ENCODE measurements around the gene SMIM36.
A peak's percentile ranks its signal among the peaks of the same experiment; 100 is the strongest.
"Not testable (repeated sequence)": the region's sequence is repeated elsewhere in the genome, so short reads cannot be mapped to it uniquely, and the experiment has no call there.

SMIM36 gene

DNA sequence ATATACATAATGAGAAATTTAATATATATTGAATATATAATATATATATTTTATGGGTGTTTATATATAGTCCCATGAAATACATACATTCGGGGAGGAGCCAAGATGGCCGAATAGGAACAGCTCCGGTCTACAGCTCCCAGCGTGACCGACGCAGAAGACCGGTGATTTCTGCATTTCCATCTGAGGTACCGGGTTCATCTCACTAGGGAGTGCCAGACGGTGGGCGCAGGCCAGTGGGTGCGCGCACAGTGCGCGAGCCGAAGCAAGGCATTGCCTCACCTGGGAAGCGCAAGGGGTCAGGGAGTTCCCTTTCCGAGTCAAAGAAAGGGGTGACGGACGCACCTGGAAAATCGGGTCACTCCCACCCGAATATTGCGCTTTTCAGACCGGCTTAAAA lies 9.6 kb downstream of the SMIM36 start:
- DNase-seq (ENCODE audit: low spot score): not testable (repeated sequence)

DNA sequence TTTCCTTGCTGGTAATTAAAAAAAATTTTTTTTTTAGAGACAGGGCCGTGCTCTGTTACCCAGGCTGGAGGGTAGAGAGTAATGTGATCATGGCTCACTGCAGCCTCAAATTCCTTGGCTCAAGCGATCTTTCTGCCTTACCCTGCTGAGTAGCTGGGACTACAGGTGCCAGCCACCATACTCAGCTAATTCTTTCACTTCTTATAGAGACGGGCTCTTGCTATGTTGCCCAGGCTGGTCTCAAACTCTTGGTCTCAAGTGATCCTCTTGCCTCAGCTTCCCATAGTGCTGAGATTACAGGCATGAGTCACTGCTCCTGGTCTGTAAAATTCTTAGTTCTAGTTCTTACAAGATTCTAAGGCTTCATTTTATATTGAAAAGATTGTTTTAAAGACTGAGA lies 11.1 kb downstream of the SMIM36 start:
- no peak for DNase-seq (ENCODE audit: low spot score)

DNA sequence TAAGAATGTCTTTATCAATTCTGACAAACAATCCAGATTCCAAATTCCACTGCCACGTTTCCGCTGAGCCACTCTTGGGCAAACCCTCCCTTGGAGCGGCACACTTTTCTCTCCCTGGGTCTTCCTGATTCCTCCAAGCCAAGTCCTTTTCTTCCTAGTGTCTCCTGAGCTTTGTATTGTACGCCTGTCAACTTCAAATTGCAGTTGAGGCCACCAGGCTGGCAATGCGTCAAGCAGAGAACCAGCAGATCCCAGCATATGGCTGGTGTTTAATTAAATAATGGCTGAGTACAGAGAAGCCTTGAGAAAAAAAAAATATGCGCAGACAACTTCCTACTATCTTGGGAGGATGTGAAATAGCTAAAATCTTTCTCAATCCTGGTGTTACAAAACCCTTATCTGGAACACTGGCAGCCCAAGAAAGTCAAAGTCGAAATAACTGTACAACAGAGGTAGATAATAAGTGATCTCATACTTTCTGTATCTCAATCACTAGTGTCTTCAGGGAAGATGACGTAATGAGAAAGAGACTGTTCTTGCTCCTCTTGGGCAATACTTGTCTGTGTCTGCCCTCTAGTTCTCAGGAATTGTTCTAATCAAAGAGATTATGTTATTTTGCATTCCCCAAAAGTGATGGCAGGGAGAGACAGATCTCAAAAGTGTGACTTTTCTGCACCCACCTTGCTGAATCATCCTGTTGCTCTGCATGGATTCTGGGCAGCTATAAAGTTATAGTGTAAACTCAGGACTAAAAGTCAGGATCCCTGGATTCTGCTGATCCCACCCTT lies 15.0 kb downstream of the SMIM36 start:
- DNase-seq (ENCODE audit: low spot score): peak; percentile 37

DNA sequence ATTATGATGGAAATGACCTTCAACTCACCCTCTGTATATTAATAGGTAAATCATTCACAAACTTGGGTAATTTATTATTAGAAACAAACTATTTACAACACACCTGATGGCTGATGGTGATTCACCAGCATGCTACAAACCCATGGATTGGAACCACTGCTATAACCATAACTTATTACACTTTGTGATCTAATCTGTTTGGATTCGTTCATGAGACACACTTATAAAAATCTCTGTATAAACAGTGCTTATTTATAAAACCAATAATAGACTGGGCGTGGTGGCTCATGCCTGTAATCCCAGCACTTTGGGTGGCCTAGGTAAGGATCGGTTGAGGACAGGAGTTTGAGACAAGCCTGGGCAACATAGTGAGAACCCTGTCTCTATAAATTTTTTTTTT lies 16.0 kb downstream of the SMIM36 start:
- DNase-seq (ENCODE audit: low spot score): no peak

DNA sequence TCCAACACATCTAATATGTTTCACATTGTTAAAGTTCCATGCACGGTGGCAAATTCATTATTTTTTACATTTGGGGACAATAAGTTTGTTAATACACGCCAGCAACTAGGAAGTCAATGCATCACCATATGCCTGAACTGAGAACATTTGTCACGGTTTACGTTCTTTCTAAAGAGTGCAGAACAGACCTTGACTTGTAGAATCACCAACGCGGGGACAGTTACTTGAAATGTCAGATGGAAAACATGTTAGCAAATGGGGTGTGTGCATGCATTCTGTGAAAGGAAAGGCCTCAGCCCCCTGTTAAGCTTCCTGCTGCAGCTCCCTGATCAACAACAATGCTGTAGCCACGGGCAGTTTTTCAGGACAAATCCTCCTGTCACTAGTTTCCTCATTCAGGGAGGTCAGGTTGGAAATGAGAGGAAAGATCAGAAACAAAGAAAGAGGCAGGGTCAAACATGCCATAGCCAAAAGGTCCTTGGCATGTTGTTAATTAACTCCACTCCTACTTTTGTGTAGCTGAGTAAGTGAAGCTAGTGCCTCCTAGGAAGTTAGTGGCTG lies 18.4 kb downstream of the SMIM36 start:
- no peak for DNase-seq (ENCODE audit: low spot score)

DNA sequence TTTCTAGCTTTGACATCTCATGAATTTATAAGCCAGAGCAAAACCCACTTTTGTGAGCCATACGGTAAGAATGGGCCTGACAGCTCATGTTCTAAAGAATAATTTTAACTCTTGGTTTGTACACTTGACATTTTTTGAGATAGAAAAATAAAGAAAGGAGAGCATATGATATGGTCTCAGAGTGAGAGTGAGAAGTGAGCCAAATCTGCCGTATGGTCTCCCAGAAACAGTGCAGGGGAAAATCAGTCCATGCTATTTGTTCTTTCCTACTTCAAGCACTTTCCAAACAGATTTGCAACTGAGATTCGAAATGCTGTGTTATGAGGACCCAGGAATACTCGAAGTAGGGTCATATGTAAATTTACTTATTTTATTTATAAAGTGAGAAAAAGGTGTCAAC lies 20.9 kb downstream of the SMIM36 start:
- no peak for DNase-seq (ENCODE audit: low spot score)

DNA sequence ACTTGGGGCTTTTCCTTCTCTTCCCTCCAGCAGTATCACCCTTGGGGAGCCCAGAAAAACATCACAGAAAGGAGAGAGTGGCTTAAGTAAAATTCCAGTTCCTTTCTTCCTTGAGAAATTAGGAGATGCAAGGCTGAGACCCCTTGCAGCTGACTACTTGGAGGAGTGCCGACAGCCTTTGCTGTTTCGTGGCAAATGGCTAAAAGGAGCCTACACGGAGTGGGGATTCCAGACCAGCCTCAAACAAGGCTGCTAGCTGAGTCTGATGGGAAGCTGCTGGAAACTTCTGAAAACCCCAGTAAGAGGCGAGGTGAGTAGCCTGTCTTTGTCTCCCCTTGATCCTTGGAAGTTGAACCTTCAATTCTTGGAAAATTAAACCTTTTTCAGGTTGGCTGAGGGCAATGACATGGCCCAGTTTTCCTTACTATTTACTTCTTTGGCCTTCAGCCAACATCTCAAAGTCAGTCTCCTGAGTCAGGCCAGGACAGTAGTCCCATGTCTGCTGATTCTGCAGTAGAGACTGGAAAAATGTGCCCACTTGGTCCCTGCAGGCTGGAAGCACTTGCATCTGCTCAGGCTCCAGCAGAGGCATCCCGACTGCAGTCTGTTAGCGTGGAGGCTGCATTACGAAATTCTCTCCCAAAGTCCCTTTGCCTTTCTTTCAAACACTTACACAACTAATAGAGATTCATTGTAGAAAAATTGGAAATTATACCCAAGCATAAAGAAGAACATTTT lies 23.4 kb downstream of the SMIM36 start:
- no peak for DNase-seq (ENCODE audit: low spot score)

DNA sequence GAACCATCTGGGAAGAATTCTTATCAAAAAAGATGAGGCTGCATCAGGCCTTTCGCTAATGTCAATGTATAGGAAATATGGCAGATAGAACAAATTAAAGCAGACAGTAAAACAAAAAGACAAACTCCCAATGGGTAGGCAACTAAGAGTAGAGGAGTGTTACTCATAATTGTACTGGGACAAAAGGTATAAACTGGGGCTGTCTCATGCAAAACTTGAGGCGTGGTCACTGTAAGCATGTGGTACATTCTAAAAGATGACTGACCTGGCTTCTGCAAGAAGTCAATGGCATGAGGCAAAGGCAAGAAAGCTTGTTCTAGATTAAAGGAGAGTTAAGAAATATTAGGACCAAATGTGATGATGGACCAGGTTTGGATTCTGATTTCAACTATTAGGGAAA lies 26.7 kb downstream of the SMIM36 start:
- DNase-seq (ENCODE audit: low spot score): no peak

DNA sequence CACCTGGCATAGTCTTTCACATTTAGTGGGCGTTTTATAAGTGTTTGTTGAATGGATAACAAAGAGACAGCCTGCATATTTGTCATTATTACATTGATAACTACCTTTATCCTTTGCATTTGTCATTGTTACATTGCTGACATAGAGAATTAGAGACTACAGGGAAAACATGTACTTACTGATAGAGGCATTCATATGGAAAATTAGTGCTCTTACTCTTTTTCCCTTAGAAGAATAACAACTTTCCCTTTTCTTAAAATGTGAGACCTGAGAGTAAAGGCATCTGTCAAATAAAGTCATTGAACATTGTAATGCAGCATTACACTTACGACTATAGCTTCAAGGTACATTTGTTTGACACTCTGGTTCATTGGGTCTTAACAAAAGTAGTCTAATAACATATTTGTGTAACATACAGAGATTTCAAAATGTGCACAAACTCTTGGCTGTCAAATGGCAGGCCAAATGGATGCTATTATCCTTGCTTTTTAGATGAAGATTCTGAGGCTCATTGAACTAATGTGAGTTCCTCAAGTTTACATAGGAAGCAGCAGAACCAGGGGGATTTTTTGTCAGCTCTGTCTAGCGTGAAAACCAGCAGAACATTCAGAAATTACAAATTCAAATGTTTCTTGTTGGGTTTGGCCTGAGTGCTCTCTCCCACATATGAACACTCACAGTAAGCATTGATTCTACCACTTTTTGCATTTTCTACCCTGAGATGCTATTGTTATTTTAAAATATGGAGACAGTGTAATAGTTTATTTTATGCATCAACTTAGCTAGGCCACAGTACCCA lies 28.5 kb downstream of the SMIM36 start:
- no peak for DNase-seq (ENCODE audit: low spot score)

DNA sequence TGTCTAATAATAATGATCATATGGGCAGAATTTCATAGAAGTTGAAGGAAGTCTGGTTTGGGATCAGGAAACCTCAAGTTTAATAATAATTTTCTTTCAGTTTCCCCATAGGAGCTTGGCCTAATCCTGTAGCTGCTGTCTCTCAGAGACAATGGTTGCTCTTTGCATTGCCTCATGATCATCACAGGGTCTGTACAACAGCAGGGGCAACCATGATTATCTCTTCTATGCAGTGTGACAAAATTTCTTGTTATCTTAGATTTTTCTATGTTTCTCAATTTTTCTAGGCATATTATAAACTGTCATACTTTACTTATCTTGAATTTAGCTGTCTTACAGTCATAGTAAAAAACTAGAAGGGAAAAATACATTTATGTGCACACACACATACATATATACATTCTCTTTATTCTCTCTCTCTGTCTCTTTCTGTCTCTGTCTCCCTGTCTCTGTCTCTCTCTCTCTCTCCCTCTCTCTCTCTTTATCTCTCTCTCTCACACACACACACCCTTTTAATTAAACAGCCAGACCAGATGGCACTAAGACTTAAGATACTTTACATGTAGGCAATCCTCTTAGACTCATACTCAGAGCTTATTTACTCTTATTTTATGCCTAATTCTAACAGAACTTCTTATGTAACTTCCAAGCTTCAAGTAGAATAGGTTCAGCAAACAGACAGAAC lies 30.5 kb downstream of the SMIM36 start:
- no peak for DNase-seq (ENCODE audit: low spot score)

DNA sequence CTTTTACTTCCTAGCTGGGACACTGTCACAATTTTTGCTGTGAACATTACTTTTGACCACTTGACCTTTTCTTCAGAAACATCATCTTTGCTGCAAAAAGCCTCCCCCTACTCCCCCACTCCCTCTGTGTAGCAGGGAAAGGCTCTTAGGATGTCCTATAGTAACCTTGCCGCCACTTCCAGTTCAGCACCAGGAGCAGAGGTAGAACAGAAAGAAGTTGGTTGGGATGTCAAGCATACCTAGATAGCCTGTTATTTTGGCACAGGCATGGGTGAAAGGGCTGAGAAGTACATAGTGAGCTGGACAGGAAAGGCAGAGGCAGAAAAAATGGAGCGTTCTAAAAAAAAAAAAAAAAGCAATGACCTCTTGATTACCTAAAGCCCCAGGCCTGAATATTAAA lies 31.3 kb downstream of the SMIM36 start:
- no peak for DNase-seq (ENCODE audit: low spot score)

DNA sequence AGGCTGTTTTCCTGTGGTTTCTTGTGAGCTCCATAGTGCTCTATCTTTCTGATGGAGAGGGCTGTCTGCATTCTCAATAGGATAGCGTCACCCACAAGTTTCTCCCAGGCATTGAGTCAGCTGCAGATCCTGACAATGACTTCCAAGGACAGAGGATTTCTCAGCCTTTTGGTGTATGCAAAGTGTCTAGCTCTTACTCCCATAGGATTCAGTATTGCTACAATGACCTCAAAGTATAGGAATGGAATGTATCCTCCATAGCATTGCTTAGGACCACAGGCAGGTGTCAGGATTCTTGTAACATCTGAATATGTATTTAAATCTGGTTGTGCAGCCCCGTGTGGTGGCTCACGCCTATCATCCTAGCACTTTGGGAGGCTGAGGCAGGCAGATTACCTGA lies 32.3 kb downstream of the SMIM36 start:
- DNase-seq (ENCODE audit: low spot score): no peak

DNA sequence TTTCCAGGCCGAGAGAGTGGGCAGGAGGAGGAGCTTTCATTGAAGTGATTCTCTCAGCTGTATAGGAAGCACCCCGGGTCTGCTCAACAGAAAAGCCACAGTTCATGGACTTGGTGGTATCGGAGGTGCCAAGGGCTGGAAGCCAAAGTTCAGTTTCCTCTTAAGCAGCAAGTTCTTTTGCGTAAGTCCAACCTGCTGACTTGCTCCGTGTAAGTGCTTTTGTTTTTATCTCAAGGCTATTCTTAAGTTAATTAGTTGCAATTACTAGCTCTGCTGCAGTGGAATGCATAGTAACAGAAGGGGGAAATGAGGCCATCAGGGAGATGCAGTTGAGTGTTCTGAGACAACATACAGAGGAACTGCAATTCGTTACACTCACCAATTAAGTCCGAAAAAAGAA lies 44.6 kb downstream of the SMIM36 start:
- DNase-seq (ENCODE audit: low spot score): peak; percentile 32

DNA sequence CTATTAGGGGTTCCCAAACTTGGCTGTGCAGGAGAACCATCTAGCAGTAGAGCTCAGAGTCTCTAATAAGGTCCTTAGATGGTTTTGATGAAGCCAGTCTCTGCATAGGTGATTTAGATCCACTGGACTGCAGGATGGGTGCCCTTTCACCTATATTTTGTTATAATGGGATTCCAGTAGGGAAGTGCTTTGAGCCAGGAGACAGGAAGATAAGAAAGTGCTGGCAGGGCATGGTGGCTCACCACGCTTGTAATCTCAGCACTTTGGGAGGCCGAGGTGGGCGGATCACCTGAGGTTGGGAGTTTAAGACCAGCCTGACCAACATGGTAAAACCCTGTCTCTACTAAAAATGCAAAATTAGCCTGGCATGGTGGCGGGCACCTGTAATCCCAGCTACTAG lies 45.5 kb downstream of the SMIM36 start:
- DNase-seq (ENCODE audit: low spot score): not testable (repeated sequence)

DNA sequence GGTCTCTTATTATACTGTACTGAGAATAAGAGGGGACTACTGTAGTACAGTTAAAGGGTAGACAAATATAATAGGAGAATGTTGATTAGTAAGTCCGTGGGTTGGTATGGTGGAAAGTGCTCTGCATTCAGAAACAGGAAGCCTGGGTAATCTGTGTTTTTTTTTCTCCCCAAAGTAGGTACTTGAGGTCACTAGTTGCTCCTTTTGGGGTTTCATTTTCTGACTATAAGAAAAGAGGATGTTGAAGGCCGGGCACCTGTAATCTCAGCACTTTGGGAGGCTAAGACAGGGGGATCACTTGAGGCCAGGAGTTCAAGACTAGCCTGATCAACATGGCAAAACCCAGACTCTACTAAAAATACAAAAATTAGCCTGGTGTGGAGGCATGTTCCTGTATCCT lies 47.7 kb downstream of the SMIM36 start:
- no peak for DNase-seq (ENCODE audit: low spot score)

DNA sequence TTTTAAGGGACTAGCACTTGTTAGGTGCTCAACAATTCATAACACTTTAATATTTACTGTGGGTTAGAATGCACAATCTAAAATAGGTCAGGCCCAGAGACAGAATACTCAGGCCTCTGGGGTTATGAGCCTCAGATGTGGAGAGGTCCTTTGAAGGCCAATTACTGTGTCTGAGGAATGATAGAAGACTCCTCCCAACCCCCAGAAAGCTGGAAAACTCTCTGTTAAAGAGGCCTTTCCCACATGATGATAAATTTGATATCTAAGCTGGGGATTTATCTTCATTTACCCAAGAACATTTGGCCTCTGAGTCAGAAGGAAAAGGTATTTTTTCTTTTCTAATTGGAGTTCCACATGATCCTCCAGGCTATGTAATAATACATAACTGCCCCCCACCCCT lies 48.5 kb downstream of the SMIM36 start:
- no peak for DNase-seq (ENCODE audit: low spot score)

DNA sequence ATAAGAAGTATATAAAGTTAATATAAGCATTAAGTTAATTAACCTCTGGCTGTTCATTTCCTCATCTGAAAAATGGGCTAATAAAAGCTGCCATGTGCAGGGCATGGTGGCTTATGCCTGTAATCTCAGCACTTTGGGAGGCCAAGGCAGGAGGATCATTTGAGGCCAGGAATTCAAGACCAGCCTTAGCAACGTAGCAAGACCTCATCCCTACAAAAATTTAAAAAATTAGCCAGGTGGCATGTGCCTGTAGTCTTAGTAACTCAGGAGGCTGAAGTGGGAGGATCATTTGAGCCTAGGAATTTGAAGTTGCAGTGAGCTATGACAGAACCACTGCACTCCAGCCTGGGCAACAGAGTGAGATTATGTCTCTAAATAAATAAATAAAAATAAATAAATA lies 49.0 kb downstream of the SMIM36 start:
- no peak for DNase-seq (ENCODE audit: low spot score)

DNA sequence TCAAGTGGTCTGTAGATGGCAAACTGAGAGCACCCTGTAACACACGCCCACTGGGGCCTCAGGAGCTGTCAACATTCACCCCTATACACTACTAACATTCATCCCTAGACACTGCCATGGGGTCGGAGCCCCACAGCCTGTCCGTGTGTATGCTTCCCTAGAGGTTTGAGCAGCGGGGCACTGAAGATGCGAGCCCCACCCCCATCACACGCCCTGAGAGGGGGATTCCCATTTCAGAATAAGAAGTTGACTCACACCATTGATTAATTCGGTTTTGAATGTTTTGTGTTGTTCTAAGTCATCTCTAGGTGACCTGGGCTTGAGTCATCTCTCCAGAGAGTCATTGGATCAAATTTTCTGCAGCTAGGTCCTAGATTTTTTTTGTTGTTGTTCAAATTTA lies 52.3 kb downstream of the SMIM36 start:
- DNase-seq (ENCODE audit: low spot score): no peak

DNA sequence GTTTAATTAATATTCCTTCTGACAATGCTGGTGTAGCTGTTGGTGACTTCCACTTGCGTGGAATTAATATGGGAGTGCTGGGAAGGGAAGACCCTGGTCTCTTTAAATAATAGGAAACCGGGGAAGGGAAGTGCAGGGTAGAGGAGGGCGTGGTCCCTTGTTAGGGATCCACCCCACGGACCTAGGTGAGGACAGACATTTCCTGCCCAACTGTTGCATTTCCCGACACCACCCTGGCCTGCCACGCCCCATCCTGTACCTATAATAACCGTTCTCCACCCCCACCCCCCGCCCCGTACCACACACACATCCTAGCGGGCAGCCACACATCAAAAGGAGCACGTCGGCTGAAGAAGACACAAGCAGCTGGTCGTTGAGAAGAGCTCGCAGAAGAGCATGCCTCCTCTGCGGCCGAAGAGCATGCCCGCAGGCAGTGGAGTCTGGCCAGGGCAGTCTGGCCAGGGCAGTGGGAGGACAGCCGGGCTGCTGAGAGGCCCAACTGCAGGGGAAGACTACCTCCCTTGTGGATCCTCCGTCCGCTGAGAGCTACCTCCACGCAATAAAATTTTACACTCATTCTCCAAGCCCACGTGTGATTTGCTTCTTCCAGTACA lies 52.9 kb downstream of the SMIM36 start:
- no peak for DNase-seq (ENCODE audit: low spot score)

DNA sequence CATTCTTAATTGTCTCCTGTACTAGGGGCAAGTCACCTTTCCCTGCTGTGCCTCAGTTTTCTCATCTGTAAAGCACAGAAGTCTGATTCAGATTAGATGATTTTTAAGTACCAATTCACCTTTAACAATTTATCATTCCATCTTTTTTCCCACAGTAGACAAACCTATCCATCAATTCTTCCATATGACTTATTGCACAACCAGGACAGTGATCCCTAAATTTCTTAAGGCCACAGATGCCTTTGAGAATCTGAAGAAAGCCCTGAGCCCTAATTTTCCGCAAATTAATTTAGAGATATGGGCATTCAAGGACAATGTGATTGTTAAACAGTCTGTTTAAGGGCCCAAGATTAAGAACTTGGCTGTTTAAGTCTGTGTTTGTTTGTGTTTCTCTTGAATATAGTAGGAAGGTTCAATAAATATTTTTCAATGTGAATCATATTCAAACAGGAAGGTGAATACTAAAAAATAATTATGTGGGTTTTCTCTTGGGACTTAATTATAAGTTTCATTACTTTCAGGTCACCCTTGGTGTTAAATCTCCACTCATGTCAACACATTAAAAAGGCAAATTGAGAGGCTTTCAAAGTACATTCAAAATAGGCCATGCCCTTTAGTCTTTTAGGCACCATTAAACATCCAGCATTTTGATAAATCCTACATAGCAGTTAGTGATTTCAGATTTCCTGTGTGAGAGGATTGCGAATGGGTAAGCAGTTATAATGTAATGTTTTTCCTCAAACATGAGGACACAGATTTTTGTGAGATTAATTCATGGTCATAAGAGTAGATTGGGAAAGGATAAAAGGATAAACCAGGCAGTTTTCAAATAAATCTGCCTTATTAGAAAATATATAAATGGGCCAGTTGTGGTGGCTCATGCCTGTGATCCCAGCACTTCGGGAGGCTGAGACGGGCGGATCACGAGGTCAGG lies 54.7 kb downstream of the SMIM36 start:
- no peak for DNase-seq (ENCODE audit: low spot score)

All from pons (tissue), 1 donor.